A549 (cell line): ENCODE data around the gene IGLON5. TPM values are rescaled to one million over a fixed set of nuclear protein-coding genes. Genes with fewer than 3 reads are reported as not detected.

Experiments
- ATAC-seq, 2 experiments: fragments of 200-7000 bp in 1 of 2; fragments of >200 bp in 1 of 2; cut with Nextera tagmentation in 1 of 2; cut with Tn5 transposase in 1 of 2; 3 replicates each; pipeline versions ENCODE4 v1.8.0 to v1.9.1; 2018 to 2020; ENCODE audit warnings: mild to moderate bottlenecking in 1 of 2, moderate library complexity in 1 of 2
- CTCF ChIA-PET: fragments of 300-600 bp; sonication (Branson Sonifier 250); formaldehyde crosslinking; extraction: SDS; loops from one replicate; lab custom pipeline; 2021; ENCODE audit warnings: antibody characterized with exemption, inconsistent platforms; lab: Yijun Ruan, JAX
- POLR2A ChIA-PET: fragments of 350-600 bp; formaldehyde crosslinking; extraction: SDS; loops from one replicate; lab custom pipeline; 2021; ENCODE audit warnings: antibody characterized with exemption, inconsistent platforms; lab: Yijun Ruan, JAX
- DNase-seq, 2 experiments: peaks; one replicate each; pipeline versions ENCODE4 v3.0.0 to v3.0.0-alpha.2; 2011 to 2016; ENCODE audit warnings: low read depth in 1 of 2, low spot score in 1 of 2
- FAIRE-seq: peaks from 2 replicates; lab custom pipeline; 2011; peaks lifted over from hg19 to GRCh38; lab: Jason Lieb, UNC
- H3K27ac ChIP-seq, 2 experiments: fragments of >200 bp; sonication (Bioruptor Twin); formaldehyde crosslinking; 3 replicates each; pipeline ENCODE4 v1.5.1; 2016 to 2017
- H3K4me1 ChIP-seq: fragments of >200 bp; sonication (Bioruptor Twin); formaldehyde crosslinking; 3 replicates; pipeline ENCODE4 v1.6.1; 2016
- H3K4me2 ChIP-seq: fragments of >200 bp; sonication (Bioruptor Twin); formaldehyde crosslinking; 3 replicates; pipeline ENCODE4 v1.6.1; 2016
- H3K4me3 ChIP-seq: fragments of >200 bp; sonication (Bioruptor Twin); formaldehyde crosslinking; 3 replicates; pipeline ENCODE4 v1.5.1; 2016
- H3K9me3 ChIP-seq: fragments of >200 bp; sonication (Bioruptor Twin); formaldehyde crosslinking; 3 replicates; pipeline ENCODE4 v1.6.1; 2016
- ATOH8 ChIP-seq: fragments of 250-450 bp; sonication (Bioruptor Pico); IDR thresholded peaks from 2 replicates; pipeline ENCODE4 v1.5.0; 2020; ENCODE audit warnings: low read depth, mild to moderate bottlenecking, moderate library complexity
- BCL3 ChIP-seq: fragments of >200 bp; sonication (Bioruptor Twin); formaldehyde crosslinking; IDR thresholded peaks from 3 replicates; pipeline ENCODE4 v1.6.1; 2016
- BHLHE40 ChIP-seq: IDR thresholded peaks from 2 replicates; pipeline ENCODE4 v1.6.1; 2012; ENCODE audit warnings: low read depth, low read length, inconsistent platforms
- CHD2 ChIP-seq: fragments of 150-350 bp; IDR thresholded peaks from 2 replicates; pipeline ENCODE4 v1.6.1; 2014; ENCODE audit warnings: low read length; ENCODE audit not compliant: partially characterized antibody
- EHF ChIP-seq: fragments of 250-450 bp; sonication (Bioruptor Pico); IDR thresholded peaks from 2 replicates; pipeline ENCODE4 v1.5.0; 2020; ENCODE audit warnings: mild to moderate bottlenecking
- ESRRA ChIP-seq: fragments of 150-350 bp; IDR thresholded peaks from 2 replicates; pipeline ENCODE4 v1.6.1; 2014; ENCODE audit warnings: mild to moderate bottlenecking, low read length, borderline replicate concordance
- FOSL2 ChIP-seq, 2 experiments: fragments of 450-650 bp in 1 of 2; fragments of >200 bp in 1 of 2; sonication (Bioruptor Twin) in 1 of 2; formaldehyde crosslinking; IDR thresholded peaks; 2 replicates each; pipeline versions ENCODE4 v1.5.0 to v1.6.1; 2016 to 2020; ENCODE audit warnings: mild to moderate bottlenecking in 1 of 2, moderate library complexity in 1 of 2
- GATA3 ChIP-seq: IDR thresholded peaks from 2 replicates; pipeline ENCODE4 v1.6.1; 2012; ENCODE audit warnings: borderline replicate concordance
- HOXA7 ChIP-seq: fragments of 250-450 bp; sonication (Bioruptor Pico); IDR thresholded peaks from 2 replicates; pipeline ENCODE4 v1.5.0; 2020; ENCODE audit warnings: mild to moderate bottlenecking, moderate library complexity
- HOXB13 ChIP-seq: fragments of 250-450 bp; sonication (Bioruptor Pico); IDR thresholded peaks from 2 replicates; pipeline ENCODE4 v1.5.0; 2020; ENCODE audit warnings: low read depth, mild to moderate bottlenecking, moderate library complexity
- JUN ChIP-seq, 2 experiments: fragments of >200 bp; sonication (Bioruptor Twin); formaldehyde crosslinking; IDR thresholded peaks; 2 replicates in 1 of 2; 3 replicates in 1 of 2; pipeline ENCODE4 v1.6.1; 2016 to 2017
- KDM5A ChIP-seq: fragments of 200-600 bp; sonication (generic); IDR thresholded peaks from 2 replicates; pipeline ENCODE4 v1.6.1; 2016; ENCODE audit warnings: antibody characterized with exemption, mild to moderate bottlenecking
- MAFK ChIP-seq: fragments of 450-650 bp; IDR thresholded peaks from 2 replicates; pipeline ENCODE4 v1.6.1; 2014; ENCODE audit not compliant: partially characterized antibody
- MYC ChIP-seq: IDR thresholded peaks from 2 replicates; pipeline ENCODE4 v1.6.1; 2012; ENCODE audit warnings: mild to moderate bottlenecking, inconsistent platforms, low read length, improper control_type of control experiment, borderline replicate concordance
- REST ChIP-seq: fragments of 200-600 bp; sonication (generic); IDR thresholded peaks from 2 replicates; pipeline ENCODE4 v1.6.1; 2016; ENCODE audit warnings: antibody characterized with exemption, mild to moderate bottlenecking, moderate library complexity
- TP53 ChIP-seq: fragments of 250-450 bp; sonication (Bioruptor Pico); IDR thresholded peaks from 2 replicates; pipeline ENCODE4 v1.5.0; 2021; ENCODE audit warnings: mild to moderate bottlenecking, moderate library complexity
- ZC3H11A ChIP-seq: fragments of 450-650 bp; IDR thresholded peaks from 2 replicates; pipeline ENCODE4 v1.6.1; 2014; ENCODE audit warnings: antibody characterized with exemption, mild to moderate bottlenecking
- ZNF302 ChIP-seq: fragments of 250-450 bp; sonication (Bioruptor Pico); IDR thresholded peaks from 2 replicates; pipeline ENCODE4 v1.9.0; 2021; ENCODE audit warnings: inconsistent platforms, mild to moderate bottlenecking, moderate library complexity
- WGBS: methylation state at CpG from one replicate; pipeline ENCODE4 v1.1.6; 2017; ENCODE audit errors: missing lambda C conversion rate; 5-methylcytosine and 5-hydroxymethylcytosine counted together
- polyA plus RNA-seq, 4 experiments: library from polyadenylated mRNA; depleted of rRNA in 3 of 4; stranded (reverse); fragments of >200 nt; fragmentation: RNase III in 1 of 4; extraction: RNeasy Plus Mini Kit Qiagen cat#74134 plus additional on column Dnase treatment in 1 of 4; gene quantifications; 2 replicates in 3 of 4; 3 replicates in 1 of 4; pipeline ENCODE4 v1.2.3, GENCODE V29; 2011 to 2017
- TF ChIP-seq, protein P1 (sequence below): IDR thresholded peaks from 2 replicates; pipeline ENCODE4 v1.6.1; 2012; ENCODE audit warnings: low read depth, borderline replicate concordance
- TF ChIP-seq, protein P2 (sequence below): fragments of 250-450 bp; sonication (Bioruptor Pico); IDR thresholded peaks from 2 replicates; pipeline ENCODE4 v1.5.0; 2021; ENCODE audit warnings: mild to moderate bottlenecking, moderate library complexity, borderline replicate concordance
- TF ChIP-seq, protein P3 (sequence below): IDR thresholded peaks from 2 replicates; pipeline ENCODE4 v1.6.1; 2012

The IGLON5 gene
- polyA plus RNA-seq, 2 of the 4 experiments (the other 2 are of a cell fraction), result 0.04 to 0.06 TPM

GRCh38 chr19:51365965-51366388, 54.5 kb downstream of the IGLON5 start, which contains the start of gene ETFB:
Gene ETFB (minus strand): TSS chr19:51366388. CDS start chr19:51366326, 62 bp downstream.
- Histone ChIP-seq H3K4me1 (peaks cover 50% of the 10 kb centered on the region), H3K4me3 (peak within 1 kb of the TSS; percentile 61), H3K4me2 (peak within 1 kb of the TSS; percentile 90), H3K27ac (peak within 1 kb of the TSS; percentile 87 to 96), H3K9me3 (no peaks in the 10 kb centered on the region)
- ATAC-seq (no peak), FAIRE-seq (no peak), DNase-seq (no peak)
- WGBS, result under 1% methylated on average over 16 of the region's 27 CpGs
- TF ChIP-seq ATOH8 (CRISPR knock-in tag) (no peak), BCL3 (peak; percentile 16; the same call in 1 of the 3 replicates), BHLHE40 (no peak), TP53 (CRISPR knock-in tag) (0 out of 2 replicates have a peak, but pooled peaks have one; percentile 43), CHD2 (no peak), MYC (no peak), ZC3H11A (no peak), GATA3 (no peak), MAFK (no peak), JUN (IDR thresholded peaks at IDR 0.05) (peak in 1 of 2 experiments; percentile 50; a peak in 1 of 5 replicates), HOXB13 (CRISPR knock-in tag) (no peak), ESRRA (peak; percentile 35; the same call in 1 of the 2 replicates), EHF (no peak)
- TF ChIP-seq, protein P1, sequence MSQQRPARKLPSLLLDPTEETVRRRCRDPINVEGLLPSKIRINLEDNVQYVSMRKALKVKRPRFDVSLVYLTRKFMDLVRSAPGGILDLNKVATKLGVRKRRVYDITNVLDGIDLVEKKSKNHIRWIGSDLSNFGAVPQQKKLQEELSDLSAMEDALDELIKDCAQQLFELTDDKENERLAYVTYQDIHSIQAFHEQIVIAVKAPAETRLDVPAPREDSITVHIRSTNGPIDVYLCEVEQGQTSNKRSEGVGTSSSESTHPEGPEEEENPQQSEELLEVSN, result peak; percentile 71
- TF ChIP-seq, protein P2, sequence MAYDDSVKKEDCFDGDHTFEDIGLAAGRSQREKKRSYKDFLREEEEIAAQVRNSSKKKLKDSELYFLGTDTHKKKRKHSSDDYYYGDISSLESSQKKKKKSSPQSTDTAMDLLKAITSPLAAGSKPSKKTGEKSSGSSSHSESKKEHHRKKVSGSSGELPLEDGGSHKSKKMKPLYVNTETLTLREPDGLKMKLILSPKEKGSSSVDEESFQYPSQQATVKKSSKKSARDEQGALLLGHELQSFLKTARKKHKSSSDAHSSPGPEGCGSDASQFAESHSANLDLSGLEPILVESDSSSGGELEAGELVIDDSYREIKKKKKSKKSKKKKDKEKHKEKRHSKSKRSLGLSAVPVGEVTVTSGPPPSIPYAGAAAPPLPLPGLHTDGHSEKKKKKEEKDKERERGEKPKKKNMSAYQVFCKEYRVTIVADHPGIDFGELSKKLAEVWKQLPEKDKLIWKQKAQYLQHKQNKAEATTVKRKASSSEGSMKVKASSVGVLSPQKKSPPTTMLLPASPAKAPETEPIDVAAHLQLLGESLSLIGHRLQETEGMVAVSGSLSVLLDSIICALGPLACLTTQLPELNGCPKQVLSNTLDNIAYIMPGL (CRISPR knock-in tag), result 0 out of 2 replicates have a peak, but pooled peaks have one; percentile 16
- TF ChIP-seq, protein P3, sequence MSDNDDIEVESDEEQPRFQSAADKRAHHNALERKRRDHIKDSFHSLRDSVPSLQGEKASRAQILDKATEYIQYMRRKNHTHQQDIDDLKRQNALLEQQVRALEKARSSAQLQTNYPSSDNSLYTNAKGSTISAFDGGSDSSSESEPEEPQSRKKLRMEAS, result peak; percentile 66; the same call in 1 of the 2 replicates
- ChIA-PET POLR2A (interaction anchor here (0.6 to 4.8 kb wide), 3 partner anchors 24 to 28 kb away, joined by 3 to 52 read pairs (median 7); partner anchors contain the start of gene VSIG10L), CTCF (interaction anchor here (1.0 to 5.6 kb wide), 6 partner anchors 10 to 42 kb away, joined by 3 to 46 read pairs (median 4); partner anchors contain the start of gene VSIG10L)

DNA sequence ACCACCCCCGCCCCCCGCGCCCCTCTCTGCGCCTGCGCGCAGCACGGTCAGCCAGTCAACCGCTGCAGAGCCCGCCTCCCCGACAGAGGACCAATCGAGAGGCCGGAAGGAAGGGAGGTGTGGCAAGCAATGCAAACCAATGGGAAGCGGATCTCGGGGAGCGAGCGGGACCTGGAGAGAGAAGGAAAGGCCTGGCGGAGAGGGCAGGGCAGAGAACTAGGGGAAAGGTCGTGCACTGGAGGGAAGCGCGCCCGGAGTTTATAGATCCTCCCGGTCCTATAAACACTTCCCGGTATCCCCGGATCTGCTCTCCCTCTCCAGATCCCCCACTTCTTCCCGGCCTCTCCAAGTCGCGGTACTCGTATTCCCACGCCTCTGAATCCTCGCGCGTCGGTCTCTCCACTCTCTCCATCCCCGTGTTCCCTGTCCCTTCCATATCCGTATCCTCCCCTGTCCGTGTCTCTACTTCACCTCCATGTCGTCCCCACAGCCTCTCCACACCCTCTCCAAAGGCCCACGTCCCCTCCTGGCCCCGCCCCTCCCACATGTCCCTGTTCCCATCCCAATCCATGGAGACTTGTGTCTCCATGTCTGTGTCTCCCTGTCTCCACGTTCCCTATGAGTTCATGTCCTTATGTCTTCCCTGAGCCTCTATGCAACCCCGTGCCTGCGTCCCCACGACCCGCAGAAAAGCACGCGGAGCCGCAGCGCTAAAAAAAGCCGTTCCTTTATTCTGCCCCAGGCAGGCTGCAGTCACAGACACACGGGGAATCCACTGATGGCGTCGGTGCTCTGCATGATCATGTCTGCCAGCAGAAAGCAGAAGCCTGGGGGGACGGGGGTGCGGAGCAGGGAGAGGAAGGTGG, 55.2 kb downstream of the IGLON5 start:
- H3K4me3 ChIP-seq, result peak overlapping the region; percentile 61
- DNase-seq, result peak; percentile 99
- no peak for FAIRE-seq
- ChIA-PET CTCF (interaction anchor here (1.0 to 5.6 kb wide), 6 partner anchors 15 to 55 kb away, joined by 3 to 46 read pairs (median 6); partner anchors contain the start of gene VSIG10L), POLR2A (interaction anchor here (1.0 to 4.8 kb wide), 4 partner anchors 25 to 29 kb away, joined by 7 to 59 read pairs (median 33); partner anchors contain the start of gene VSIG10L)
- H3K4me2 ChIP-seq, result peak overlapping the region; percentile 90
- ATAC-seq, result peak; percentile 69 to 80
- peak overlapping the region; percentile 87 to 96 for H3K27ac ChIP-seq
- no peaks in the 10 kb centered on the region for H3K9me3 ChIP-seq
- H3K4me1 ChIP-seq, result peaks cover 45% of the 10 kb centered on the region
- under 1% methylated on average over 42 of the region's 54 CpGs for WGBS
- TF ChIP-seq KDM5A, result no peak
- TF ChIP-seq FOSL2 (IDR thresholded peaks at IDR 0.05), result no peak
- no peak for TF ChIP-seq FOSL2 (CRISPR knock-in tag; IDR thresholded peaks at IDR 0.05)
- TF ChIP-seq ZNF302 (CRISPR knock-in tag), result no peak
- TF ChIP-seq HOXA7, result peak; percentile 59; the same call in 1 of the 2 replicates
- TF ChIP-seq BCL3, result peak; percentile 23; the same call in 1 of the 3 replicates
- TF ChIP-seq TP53 (CRISPR knock-in tag), result no peak
- peak; percentile 14; the same call in 1 of the 2 replicates for TF ChIP-seq REST
